Small intestine (tissue), 7 donors: ENCODE data around the gene MOV10. TPM values are rescaled to one million over a fixed set of nuclear protein-coding genes. Genes with fewer than 3 reads are reported as not detected.

Experiments used
- DNase-seq, 2 donors: peaks; one replicate each; pipeline versions ENCODE4 v3.0.0 to v3.0.0-alpha.2; 2013
- FAIRE-seq: peaks from 2 replicates; lab custom pipeline; 2012; peaks lifted over from hg19 to GRCh38; lab: Jason Lieb, UNC
- H3K27ac ChIP-seq, 3 donors: one replicate each; pipeline ENCODE4 v1.5.1; 2013; ENCODE audit warnings: low read length in 2 of 3, mild to moderate bottlenecking in 2 of 3, control low read depth in 1 of 3, inconsistent platforms in 1 of 3, low read depth in 1 of 3, moderate library complexity in 1 of 3
- H3K27me3 ChIP-seq, 3 donors: one replicate each; pipeline ENCODE4 v1.6.1; 2013; ENCODE audit warnings: low read length in 3 of 3, inconsistent platforms in 1 of 3; ENCODE audit not compliant: control insufficient read depth in 3 of 3, insufficient read depth in 3 of 3
- H3K36me3 ChIP-seq, 3 donors: one replicate each; pipeline ENCODE4 v1.6.1; 2013; ENCODE audit warnings: low read length in 3 of 3, inconsistent platforms in 1 of 3, low read depth in 1 of 3, mild to moderate bottlenecking in 1 of 3, moderate library complexity in 1 of 3; ENCODE audit not compliant: control insufficient read depth in 3 of 3, insufficient read depth in 2 of 3
- H3K4me1 ChIP-seq, 3 donors: one replicate each; pipeline ENCODE4 v1.6.1; 2013; ENCODE audit warnings: low read length in 2 of 3, inconsistent platforms in 1 of 3, low read depth in 1 of 3, mild to moderate bottlenecking in 1 of 3, moderate library complexity in 1 of 3; ENCODE audit not compliant: control insufficient read depth in 3 of 3, insufficient read depth in 2 of 3
- H3K4me3 ChIP-seq, 3 donors: one replicate each; pipeline ENCODE4 v1.5.1; 2013; ENCODE audit warnings: low read length in 3 of 3, control low read depth in 1 of 3, inconsistent platforms in 1 of 3, low read depth in 1 of 3, mild to moderate bottlenecking in 1 of 3, moderate library complexity in 1 of 3
- H3K9me3 ChIP-seq, 2 donors: one replicate each; pipeline ENCODE4 v1.6.1; 2013; ENCODE audit warnings: low read depth in 1 of 2, low read length in 1 of 2; ENCODE audit not compliant: control insufficient read depth in 2 of 2, insufficient read depth in 1 of 2
- WGBS, 3 donors: extraction: QIAGEN DNeasy Blood & Tissue Kit; methylation state at CpG; one replicate each; pipeline ENCODE4 v1.1.7; 2013; 5-methylcytosine and 5-hydroxymethylcytosine counted together
- polyA plus RNA-seq, 4 donors: library from polyadenylated mRNA; stranded (reverse) in 3 of 4; unstranded in 1 of 4; fragments of 200-250 nt in 3 of 4; fragments of 120-200 nt in 1 of 4; gene quantifications; one replicate each; pipeline versions ENCODE4 v1.2.1 to v1.2.3, GENCODE V29; 2013
- donor health status: healthy with polysubstance abuse.
- donor health status: control.
- donor health status: control.
- donor health status: Bipolar disorder and iron deficiency.
- donor health status: healthy.

Gene MOV10
- polyA plus RNA-seq, 4 donors, result 53.2 to 222 (median 118) TPM

- Histone ChIP-seq H3K27me3 (peaks cover 0 to 24% (median 0%) of the 10 kb centered on the region in 3 donors), H3K4me3 (no peak overlapping the region), H3K36me3 (peaks cover 0 to 5% (median 2%) of the 10 kb centered on the region in 3 donors), H3K27ac (no peak overlapping the region), H3K4me1 (peaks cover 5 to 27% (median 8%) of the 10 kb centered on the region in 3 donors), H3K9me3 (no peaks in the 10 kb centered on the region)
- DNase-seq (no peak), FAIRE-seq (no peak)
- 89 to 96% (median 91%) methylated on average over 3 of the region's 3 CpGs for WGBS, 3 donors
These were observed 34.0 kb downstream of the MOV10 start for GRCh38 chr1:112708489-112708888.

GRCh38 chr1:112710159-112710558, 35.7 kb downstream of the MOV10 start:
- peaks cover 0 to 37% (median 0%) of the 10 kb centered on the region in 3 donors for H3K27me3 ChIP-seq
- H3K36me3 ChIP-seq, result no peaks in the 10 kb centered on the region
- no peak overlapping the region for H3K27ac ChIP-seq
- H3K4me1 ChIP-seq, result peaks cover 0 to 21% (median 4%) of the 10 kb centered on the region in 3 donors
- no peak for FAIRE-seq
- H3K9me3 ChIP-seq, result no peaks in the 10 kb centered on the region
- WGBS, 3 donors, result 90 to 91% (median 90%) methylated on average over 7 of the region's 7 CpGs
- no peak for DNase-seq
- no peak overlapping the region for H3K4me3 ChIP-seq

GRCh38 chr1:112710586-112710985, 36.1 kb downstream of the MOV10 start:
- Histone ChIP-seq H3K27me3 (peaks cover 0 to 37% (median 0%) of the 10 kb centered on the region in 3 donors), H3K4me3 (no peak overlapping the region), H3K36me3 (no peaks in the 10 kb centered on the region), H3K9me3 (no peaks in the 10 kb centered on the region), H3K27ac (no peak overlapping the region), H3K4me1 (peaks cover 0 to 16% (median 4%) of the 10 kb centered on the region in 3 donors)
- FAIRE-seq (no peak), DNase-seq (no peak)
- 77 to 95% (median 92%) methylated on average over 3 of the region's 3 CpGs for WGBS, 3 donors

- Histone ChIP-seq H3K36me3 (no peaks in the 10 kb centered on the region), H3K4me3 (no peak overlapping the region), H3K9me3 (no peaks in the 10 kb centered on the region), H3K27ac (no peak overlapping the region), H3K27me3 (peaks cover 0 to 37% (median 0%) of the 10 kb centered on the region in 3 donors), H3K4me1 (peaks cover 0 to 13% (median 1%) of the 10 kb centered on the region in 3 donors)
- 71 to 84% (median 80%) methylated on average over 7 of the region's 7 CpGs for WGBS, 3 donors
- DNase-seq (no peak), FAIRE-seq (no peak)
These were observed 36.6 kb downstream of the MOV10 start for GRCh38 chr1:112711041-112711440.

GRCh38 chr1:112711670-112712069, 37.2 kb downstream of the MOV10 start:
- FAIRE-seq (no peak), DNase-seq (no peak)
- Histone ChIP-seq H3K27me3 (peaks cover 0 to 37% (median 0%) of the 10 kb centered on the region in 3 donors), H3K27ac (no peak overlapping the region), H3K4me1 (peaks cover 0 to 13% (median 0%) of the 10 kb centered on the region in 3 donors), H3K4me3 (no peak overlapping the region), H3K9me3 (no peaks in the 10 kb centered on the region), H3K36me3 (no peaks in the 10 kb centered on the region)
- 81 to 91% (median 90%) methylated on average over 11 of the region's 11 CpGs for WGBS, 3 donors

- H3K36me3 ChIP-seq, result no peaks in the 10 kb centered on the region
- 77 to 90% (median 87%) methylated on average over 7 of the region's 7 CpGs for WGBS, 3 donors
- H3K27ac ChIP-seq, result no peak overlapping the region
- DNase-seq, result no peak
- H3K27me3 ChIP-seq, result peaks cover 0 to 39% (median 0%) of the 10 kb centered on the region in 3 donors
- FAIRE-seq, result no peak
- H3K4me3 ChIP-seq, result no peak overlapping the region
- peaks cover 0 to 13% (median 0%) of the 10 kb centered on the region in 3 donors for H3K4me1 ChIP-seq
- no peaks in the 10 kb centered on the region for H3K9me3 ChIP-seq
These were observed 37.7 kb downstream of the MOV10 start for GRCh38 chr1:112712191-112712590.

- whole genome bisulfite sequencing, 3 donors, result 84 to 88% (median 84%) methylated on average over 9 of the region's 9 CpGs
- Histone ChIP-seq H3K27me3 (peaks cover 0 to 42% (median 0%) of the 10 kb centered on the region in 3 donors), H3K36me3 (no peaks in the 10 kb centered on the region), H3K27ac (no peak overlapping the region), H3K4me1 (peaks cover 0 to 9% (median 0%) of the 10 kb centered on the region in 3 donors), H3K9me3 (no peaks in the 10 kb centered on the region), H3K4me3 (no peak overlapping the region)
- DNase-seq (no peak), FAIRE-seq (no peak)
These were observed 38.3 kb downstream of the MOV10 start for GRCh38 chr1:112712701-112713128.

- no peak for FAIRE-seq
- no peaks in the 10 kb centered on the region for H3K36me3 ChIP-seq
- H3K9me3 ChIP-seq, result no peaks in the 10 kb centered on the region
- peak overlapping the region in 2 of 3 donors; percentile 47 to 57 for H3K4me3 ChIP-seq
- peak in 1 of 2 donors; percentile 28 for DNase-seq
- 34 to 51% (median 44%) methylated on average over 13 to 14 of the region's 14 CpGs for WGBS, 3 donors
- peaks cover 0 to 42% (median 0%) of the 10 kb centered on the region in 3 donors for H3K27me3 ChIP-seq
- peaks cover 0 to 9% (median 0%) of the 10 kb centered on the region in 3 donors for H3K4me1 ChIP-seq
- no peak overlapping the region for H3K27ac ChIP-seq
These were observed 39.2 kb downstream of the MOV10 start for GRCh38 chr1:112713466-112714312.
